GM18498 (cell line): ENCODE results near the gene STX8.

ENCODE experiments used
- ATAC-seq: cut with Tn5 transposase; IDR thresholded peaks from one replicate; pipeline ENCODE4 v1.9.1; 2021; ENCODE audit warnings: mild to moderate bottlenecking, moderate library complexity; ENCODE audit not compliant: unreplicated experiment

Gene STX8

DNA sequence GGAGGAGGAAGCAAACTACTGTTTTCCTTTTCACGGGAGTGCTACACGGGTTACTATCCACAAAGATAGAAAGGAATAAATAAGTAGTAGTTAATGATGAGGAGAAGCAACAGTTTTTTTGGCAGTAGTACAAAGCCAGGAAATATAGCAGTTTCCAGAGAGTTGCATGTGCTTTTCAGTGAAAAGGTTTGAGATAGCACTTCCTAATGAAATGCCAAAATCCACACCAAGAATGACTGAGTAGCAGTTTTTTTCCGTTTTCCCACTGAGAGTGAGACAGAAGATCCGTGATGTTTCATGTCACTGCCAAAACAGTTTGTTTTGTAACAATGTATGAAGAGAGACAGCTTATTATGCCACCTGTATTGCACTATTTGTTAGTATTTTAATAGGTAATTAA lies 129.1 kb downstream of the STX8 start:
- no peak for ATAC-seq

DNA sequence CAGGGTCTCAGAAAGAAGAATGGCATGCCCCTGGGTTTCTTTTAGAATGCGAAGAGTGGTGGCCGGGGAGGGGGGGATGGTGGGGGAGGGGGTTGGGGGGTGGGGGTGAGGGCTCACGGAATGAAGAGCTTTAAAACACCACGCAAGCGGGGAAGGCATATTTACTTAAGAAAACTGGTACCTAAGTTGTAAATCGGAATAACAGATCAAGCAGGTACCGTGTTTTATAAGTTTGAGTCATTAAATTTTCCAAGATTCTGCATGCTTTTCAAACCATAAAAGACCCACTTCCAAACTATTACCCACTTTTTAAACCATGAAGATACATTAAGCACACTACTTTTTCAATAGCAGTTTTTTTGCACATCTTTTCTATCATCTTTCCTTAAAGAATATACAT lies 130.2 kb downstream of the STX8 start:
- no peak for ATAC-seq

DNA sequence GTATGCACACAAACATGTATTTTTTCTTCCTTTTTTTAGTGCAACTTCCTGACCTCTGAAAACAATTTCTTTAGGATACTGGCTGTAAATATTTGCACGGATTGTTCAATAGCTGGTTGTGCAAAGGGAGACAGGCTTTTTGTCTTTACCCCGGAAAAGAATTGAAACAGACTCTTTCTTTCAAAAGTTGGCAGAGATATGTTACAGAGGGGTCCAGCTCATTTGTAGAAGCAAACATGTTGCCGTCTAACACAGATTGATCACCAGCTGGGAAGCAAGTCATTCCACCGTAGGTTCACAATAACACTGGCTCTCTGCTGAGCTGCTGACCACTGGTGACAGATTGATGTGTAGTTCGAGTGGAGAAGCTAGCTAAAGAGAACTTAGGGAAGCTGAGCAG lies 130.9 kb downstream of the STX8 start:
- no peak for ATAC-seq

DNA sequence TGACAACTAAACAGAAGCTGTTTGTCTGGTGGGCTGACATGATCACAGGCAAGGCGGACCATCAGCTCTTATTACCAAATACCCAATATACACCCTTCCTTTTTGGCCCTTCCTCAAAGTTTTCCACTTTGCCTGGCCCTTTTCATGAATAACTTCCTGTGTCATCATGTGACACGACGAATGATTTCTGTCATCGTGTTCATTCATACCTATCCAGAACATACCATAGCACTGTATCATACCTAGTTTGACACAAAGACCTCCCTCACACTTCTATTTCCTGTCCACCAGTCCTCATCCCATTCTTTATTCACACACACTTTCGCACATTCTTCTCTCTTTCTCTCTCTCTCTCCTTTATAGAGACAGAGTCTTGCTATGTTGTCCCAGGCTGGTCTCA lies 131.8 kb downstream of the STX8 start:
- no peak for ATAC-seq

DNA sequence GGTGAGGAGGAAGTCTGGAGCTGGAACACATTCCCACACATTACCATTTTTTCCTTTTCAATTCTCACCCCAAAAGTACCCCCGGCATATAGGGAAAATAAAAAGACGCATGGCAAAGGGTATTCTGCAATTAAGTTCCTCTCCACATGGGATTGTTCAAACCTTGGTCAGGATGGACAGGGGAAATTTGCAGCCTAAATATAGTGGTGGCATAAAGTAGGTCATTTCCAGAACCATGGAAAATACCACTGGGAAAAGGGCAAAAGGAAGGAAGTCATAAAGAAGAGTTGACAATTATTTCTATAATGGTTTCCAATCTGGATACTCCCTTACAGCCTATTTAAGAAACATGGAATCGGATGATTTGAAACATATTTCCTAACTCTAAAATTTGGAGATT lies 135.8 kb downstream of the STX8 start:
- ATAC-seq, result no peak

DNA sequence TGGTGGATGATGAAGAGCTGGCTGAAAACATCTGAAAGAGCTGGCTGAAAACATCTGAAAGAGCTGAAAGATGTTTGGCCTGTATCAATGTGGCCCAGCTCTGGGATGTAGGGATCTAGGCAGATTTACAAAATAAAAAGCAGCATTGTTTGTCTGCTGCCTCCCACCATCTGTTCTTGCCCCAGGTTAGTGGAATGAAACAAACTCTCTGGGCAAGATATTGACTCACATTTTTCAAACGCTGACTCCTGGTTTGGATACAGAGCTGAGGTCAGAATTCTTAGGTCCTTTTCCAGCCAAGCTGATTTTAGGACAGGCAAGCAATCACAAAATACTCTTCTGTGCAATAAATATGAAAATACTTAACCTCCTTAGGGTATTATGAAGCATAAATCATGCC lies 139.0 kb downstream of the STX8 start:
- no peak for ATAC-seq

DNA sequence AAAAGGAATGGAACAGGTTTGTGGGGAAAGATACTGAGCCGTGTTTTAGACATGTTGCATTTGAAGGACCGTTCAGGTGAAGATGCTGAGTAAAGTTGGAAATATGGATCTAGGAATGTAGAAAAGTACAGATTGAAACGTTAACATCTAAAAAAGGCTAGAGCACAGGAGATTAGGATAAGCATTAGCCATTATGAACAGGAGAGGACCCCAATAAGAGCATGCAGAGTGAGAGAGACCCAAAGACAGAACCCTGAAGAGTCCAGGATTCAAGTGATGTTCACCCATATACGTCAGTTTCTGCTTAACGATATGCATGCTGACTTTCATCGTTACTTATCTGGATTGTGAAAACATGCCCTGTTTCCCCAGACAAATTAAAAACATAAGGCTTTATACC lies 140.5 kb downstream of the STX8 start:
- ATAC-seq, result no peak

DNA sequence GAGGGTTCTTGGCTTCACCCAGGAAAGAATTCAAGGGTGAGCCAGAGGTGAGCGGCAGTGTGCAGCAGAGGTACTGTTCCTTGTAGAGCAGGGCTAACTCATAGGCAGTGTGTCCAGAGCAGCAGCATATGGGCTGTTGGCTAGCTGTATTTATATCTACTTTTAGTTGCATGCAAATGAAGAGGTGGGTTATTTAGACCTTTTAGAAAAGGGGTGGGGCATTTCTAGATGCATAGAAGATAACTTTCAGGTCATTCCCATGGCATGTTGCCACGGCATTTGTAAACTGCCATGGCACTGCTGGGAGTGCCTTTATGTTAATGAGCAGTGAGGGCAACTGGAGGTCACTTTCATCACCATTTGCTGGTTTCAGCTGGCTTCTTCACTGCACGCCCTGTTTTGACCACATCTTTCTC lies 141.0 kb downstream of the STX8 start:
- ATAC-seq, result no peak

DNA sequence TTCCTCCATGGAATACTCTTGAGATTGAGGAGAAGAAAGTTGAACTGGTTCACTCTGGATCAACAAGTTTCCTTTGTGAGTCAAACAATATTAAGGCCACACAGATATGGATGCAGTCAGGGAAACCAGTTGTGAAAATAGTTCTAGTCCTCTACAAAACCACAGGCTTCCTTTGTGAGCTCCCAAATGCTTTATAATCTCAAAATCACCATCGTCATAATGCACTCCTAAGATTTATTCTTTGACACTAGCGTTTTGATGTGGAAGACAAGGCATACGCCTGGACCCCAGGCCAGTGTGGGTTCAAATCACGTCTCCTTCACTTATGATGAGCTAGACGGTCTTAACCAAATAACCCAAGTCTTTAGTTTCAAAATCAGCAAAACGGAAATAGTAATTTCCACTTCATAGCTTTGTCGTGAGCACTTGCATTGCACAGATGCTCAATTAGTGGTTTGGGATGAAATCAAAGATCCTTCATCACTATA lies 142.6 kb downstream of the STX8 start:
- peak; percentile 39 for ATAC-seq

DNA sequence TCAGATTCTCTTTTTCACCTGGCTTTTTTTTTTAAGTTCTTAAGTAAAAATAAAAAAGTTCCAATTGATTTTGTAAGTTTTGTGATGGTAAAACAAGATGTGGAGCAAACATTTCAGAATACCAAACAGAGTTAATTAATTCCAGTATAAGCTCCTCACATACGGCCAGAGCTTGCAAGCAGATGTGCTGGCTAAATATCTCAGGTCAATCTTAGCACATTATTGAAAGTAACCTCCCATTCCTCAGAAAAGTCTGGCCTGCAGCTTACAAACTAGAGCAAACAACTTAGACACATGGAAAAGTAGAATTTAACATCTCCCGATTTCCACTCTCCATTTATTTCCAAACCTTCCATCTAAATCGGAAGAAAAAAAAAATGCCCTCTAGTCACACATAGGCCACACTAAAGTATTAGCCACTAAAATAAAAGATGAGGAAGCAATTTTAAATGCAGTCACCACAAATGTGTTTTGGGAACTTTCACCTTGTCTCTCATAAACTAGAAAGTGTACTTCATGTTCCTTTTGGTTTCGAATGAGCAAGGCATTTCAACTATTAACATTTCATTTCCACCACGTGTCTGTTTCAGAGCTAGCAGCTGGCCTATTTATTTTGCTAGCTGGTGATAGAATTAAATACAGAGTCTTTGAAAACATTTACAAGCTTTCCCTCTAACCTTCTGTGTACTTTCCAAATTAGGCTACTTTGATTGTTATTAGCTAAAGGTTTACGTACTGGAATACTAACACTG lies 143.3 kb downstream of the STX8 start:
- peak; percentile 76 for ATAC-seq

DNA sequence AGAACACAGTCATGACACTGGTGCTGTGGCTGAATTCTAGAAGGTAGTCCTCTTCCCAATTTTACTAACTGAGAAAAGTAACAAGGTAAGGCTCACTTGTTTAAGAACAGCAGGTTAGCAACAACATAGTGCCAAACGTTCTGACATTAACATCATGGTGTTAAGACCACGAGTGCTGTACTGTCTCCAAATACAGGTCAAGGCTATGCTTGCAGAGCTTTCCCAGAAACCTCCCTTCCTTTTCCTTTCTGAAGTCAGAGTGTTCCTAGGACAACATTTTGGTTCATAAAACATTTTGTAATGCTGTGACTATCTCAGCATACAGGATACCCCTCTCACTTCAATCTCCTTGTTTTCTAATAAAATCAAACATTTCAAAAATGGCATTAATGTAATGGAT lies 144.0 kb downstream of the STX8 start:
- no peak for ATAC-seq

DNA sequence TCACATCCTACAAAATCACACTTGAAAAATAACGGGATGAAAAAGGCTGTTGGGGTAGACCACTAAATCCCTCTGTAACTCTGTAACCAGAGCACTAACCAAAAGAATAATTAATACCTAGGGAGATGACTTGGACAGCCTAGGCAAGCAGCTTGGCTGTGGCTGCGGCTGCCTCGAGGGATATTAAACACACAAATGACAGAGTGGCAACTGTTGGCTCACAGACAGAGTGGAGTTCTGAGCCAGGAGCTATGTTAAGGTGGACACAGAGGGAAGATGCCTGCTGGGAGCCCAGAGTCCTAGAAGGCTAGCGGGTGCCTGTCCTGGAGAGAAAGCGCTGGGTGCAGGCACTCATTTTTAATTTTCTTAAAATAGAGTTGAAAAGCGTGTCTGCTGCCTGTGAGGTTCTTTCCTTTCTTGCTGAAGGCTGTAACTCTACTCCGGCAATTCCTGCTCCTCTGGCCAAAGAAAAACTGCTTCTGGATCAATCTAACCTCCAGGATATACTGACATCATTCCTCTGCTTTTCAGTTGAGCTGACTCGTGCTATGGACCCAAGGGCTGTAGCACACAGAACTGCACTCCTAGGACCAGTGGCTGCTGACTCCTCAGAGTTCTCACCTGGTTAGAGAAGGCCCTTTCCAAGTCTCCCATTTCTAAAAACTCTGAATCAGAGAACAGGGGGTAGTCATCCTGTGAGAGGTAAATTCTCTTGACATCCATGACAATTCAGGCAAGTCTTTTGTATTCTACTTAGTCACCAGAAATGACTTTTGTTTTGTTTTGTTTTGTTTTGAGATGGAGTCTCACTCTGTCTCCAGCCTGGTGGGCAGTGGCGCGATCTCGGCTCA lies 147.9 kb downstream of the STX8 start:
- no peak for ATAC-seq

DNA sequence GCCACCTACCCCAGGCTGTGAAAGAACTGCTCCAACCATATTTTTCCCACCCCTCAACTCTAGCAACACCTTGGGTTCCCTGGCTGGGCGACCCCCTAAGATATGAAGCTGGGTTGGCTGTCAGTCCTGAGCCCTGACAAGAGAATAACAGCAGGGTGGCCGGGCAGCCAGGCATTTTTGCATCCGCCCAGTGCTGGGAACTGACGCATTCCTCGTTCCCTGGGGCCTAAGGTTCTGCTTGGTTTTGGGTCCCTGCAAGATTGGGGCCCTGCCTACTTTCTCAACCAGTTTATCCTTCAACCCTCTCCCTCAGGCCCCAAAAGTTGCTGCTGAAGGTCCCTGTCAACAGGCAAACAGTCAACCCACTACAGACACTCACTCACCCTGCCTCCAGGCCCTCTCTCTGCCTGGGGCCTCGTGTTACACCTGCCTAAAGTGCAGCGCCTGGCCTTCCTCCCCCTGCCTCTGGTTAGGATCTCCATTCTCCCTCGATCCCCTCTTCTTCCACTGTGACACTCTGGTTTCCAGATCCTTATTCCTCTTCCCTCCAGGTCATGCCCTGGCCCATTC lies 151.5 kb downstream of the STX8 start:
- no peak for ATAC-seq

DNA sequence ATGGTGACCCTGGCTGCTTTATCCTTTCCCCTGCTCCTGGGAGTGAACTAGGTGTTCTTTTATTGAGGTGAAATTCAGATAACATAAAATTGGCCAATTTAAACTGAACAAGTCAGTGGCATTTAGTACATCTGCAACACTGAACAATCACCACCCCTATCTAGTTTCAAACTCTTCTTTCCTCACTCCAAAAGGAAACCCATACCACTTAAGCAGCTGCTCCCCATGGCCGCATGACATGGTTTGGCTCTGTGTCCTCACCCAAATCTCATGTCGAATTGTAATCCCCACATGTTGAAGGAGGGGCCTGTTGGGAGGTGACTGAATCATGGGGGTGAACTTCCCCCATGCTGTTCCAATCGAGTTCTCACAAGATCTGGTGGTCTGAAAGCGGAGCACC lies 154.1 kb downstream of the STX8 start:
- no peak for ATAC-seq

DNA sequence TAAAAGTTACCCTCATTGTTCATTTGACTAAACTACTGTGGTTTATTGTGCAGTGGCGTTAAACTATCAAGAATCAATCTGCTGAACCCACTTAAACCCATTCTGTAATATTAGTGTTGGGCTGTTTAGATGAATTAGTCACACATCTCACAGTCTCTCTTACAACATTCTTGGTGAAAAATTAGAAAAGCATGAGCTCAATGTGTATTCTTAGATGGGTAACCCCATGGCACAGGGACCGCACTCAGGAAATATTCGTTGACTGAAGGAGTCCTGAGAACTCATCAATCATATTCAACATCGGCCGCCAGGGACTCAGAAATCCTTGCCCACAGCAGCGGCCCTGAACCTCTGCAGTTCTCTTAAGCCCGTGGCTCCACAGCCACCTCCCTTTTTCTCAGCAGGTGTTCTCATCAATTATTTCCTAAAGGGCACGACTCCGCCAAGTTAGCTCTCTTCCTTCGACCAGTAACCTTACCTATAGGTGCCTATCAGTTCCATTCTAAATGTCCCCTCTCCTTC lies 155.6 kb downstream of the STX8 start:
- ATAC-seq, result no peak

DNA sequence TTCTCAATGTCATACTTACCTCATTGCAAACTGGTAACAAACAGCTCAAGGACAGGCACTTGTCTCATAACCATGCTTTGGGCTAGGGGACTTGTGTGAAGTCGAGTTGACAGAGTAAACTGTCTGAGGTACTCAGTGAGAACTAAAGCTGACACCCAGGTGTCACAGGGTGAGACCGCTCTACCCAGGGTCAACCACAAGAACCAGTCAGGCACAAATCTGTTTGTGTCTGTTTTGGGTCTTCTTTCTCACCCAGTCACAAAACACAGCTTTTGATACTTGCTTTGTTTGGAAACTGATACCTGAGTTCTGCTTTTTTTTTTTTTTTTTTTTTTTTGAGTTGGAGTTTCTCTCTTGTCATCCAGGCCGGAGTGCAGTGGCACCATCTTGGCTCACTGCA lies 161.1 kb downstream of the STX8 start:
- ATAC-seq, result peak; percentile 99

DNA sequence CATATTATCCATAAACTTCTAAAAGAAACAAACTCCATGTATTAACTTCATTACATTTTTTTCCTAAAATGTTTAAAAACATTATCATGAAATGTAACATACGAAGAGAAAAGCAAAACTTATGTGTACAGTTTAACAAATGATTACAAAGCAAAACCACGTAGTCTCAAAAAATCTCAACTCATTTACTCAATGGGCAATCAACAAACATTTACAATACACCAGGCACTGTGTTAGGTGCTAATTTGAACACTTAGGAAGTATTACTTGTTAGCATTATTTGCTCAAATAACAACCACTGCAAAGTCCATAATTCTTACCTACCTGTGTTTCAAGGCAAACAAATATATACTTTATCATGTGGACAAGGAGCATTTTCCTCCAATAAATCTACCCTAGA lies 164.9 kb downstream of the STX8 start:
- ATAC-seq, result no peak

DNA sequence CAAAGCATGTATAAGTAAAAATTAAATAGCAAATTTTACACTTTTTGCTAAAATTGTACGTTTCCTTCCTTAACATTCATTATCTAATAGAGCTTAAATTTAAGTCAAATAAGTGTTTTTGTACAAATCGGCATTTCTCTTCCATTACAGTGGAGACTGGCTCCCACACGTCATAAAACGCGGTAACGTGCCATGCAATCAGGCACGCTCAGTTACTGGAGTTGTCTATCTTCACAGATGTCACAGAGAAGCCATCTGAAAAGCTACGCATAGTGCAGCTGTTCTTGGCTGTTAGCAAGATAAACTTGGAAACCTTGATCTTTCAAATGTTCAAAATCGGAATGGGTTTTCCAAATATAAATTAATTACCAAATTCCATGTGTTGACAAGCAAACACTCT lies 165.3 kb downstream of the STX8 start:
- no peak for ATAC-seq

DNA sequence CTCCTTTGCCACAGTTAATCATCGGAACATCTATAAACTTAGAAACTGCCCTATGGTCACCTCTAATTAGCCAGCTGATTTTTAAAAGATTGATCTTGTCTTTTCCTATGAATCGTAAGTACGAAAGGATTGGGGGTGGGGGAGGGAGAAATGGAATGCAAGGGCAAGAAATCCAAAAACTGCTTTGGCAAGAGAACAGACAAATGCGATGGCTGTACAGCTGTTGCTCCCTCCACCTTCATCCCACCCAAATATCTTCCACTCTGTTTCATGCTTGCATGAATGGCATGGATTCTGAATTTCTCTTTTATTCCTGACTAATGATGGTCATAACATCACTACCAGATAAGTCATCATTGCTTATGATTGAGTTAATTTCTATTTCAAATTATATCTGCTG lies 165.7 kb downstream of the STX8 start:
- ATAC-seq, result no peak

DNA sequence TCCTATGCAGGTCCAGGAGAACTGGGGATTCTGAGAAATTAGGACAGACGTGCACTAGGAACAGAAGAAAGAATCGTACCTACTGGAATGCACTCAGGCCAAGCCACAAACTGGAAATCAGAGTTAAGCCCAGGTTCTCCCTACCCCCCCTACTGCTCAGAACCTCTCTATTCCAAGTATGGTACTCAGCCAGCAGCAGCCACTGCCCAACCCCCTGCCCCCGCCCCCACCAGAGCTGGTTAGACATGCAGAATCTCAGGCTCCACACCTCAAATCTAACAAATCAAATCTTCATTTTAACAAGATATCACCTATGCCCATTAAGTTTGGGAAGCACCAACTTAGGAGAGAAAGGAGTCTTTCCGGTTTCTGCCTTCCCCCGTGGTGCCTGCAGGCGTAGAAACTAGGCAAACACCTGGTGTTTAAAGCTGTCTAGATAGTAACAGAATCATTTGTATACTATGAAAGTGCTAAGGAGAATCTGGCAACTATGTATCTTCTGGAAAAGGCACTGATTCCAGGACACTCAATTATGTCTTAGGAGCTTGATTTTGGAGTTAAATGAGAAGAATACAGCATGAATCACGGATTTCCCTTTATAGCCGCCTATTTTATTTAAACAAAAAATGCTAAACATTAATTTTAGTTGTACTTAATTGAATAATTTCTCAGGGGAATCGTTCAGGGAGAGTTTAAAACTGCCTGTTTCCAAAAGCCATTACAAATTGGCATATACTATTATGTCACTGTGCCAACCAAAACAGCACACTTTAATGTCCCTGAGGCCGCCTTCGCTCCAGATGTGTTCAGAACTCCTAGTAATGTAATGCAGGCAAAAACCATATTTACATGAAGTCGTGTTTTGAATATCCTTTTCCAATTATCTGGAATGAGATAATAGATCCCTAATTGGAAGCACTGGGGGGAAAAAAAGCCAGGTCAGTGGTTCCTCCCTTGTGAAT lies 166.5 kb downstream of the STX8 start:
- ATAC-seq, result no peak

DNA sequence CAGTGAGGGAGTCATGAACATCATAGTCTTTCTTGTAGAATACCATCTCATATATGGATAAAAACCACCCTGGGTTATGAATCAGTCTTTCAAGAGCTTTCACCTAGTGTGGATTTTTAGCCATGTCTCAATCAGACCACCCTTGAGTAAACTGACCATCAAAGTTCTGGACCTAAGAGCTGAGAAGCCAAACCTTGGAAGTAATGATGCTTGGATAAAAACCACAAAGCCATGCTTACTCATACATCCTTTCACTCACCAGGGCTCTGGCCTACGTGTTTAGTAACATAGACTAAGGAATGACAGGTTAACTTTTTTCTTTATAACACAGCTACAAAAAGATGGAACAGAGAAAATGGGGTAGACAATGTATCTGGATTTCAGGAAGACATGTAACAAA lies 167.2 kb downstream of the STX8 start:
- no peak for ATAC-seq
